Neuronal stem cell (in vitro differentiated cells): Measurements from ENCODE around the gene B3GNT5.
A peak's percentile ranks its signal among the peaks of the same experiment; 100 is the strongest.

Experiments
- DNase-seq: peaks from one replicate; pipeline ENCODE4 v3.0.0-alpha.2; 2013; ENCODE audit warnings: low spot score
- H2AFZ ChIP-seq: one replicate; pipeline ENCODE4 v1.6.1; 2013; ENCODE audit warnings: mild to moderate bottlenecking, low read length, inconsistent platforms
- H2AK5ac ChIP-seq: 2 replicates; pipeline ENCODE4 v1.6.1; 2013; ENCODE audit warnings: low read depth, mild to moderate bottlenecking, inconsistent platforms, low read length, moderate library complexity, mixed read lengths
- H2BK120ac ChIP-seq: 2 replicates; pipeline ENCODE4 v1.6.1; 2013; ENCODE audit warnings: low read depth, mild to moderate bottlenecking, inconsistent platforms, low read length, moderate library complexity, mixed read lengths
- H2BK12ac ChIP-seq: one replicate; pipeline ENCODE4 v1.6.1; 2013; ENCODE audit warnings: low read length, inconsistent platforms
- H2BK15ac ChIP-seq: 2 replicates; pipeline ENCODE4 v1.6.1; 2013; ENCODE audit warnings: mild to moderate bottlenecking, low read length, inconsistent platforms, mixed read lengths
- H2BK5ac ChIP-seq: one replicate; pipeline ENCODE4 v1.6.1; 2013; ENCODE audit warnings: inconsistent platforms, mild to moderate bottlenecking, low read length, moderate library complexity
- H3K14ac ChIP-seq: one replicate; pipeline ENCODE4 v1.6.1; 2013; ENCODE audit warnings: low read length, inconsistent platforms
- H3K18ac ChIP-seq: 2 replicates; pipeline ENCODE4 v1.6.1; 2013; ENCODE audit warnings: low read length, inconsistent platforms
- H3K23ac ChIP-seq: 2 replicates; pipeline ENCODE4 v1.6.1; 2013; ENCODE audit warnings: low read depth, mild to moderate bottlenecking, mixed read lengths, low read length, inconsistent platforms; ENCODE audit not compliant: poor library complexity
- H3K27ac ChIP-seq: replicated peaks from 3 replicates; pipeline ENCODE4 v1.5.1; 2013; ENCODE audit warnings: low read length, inconsistent platforms
- H3K27me3 ChIP-seq, 3 experiments: 2 replicates each; pipeline ENCODE4 v1.6.1; 2013; ENCODE audit warnings: low read length in 3 of 3, mild to moderate bottlenecking in 2 of 3, inconsistent platforms in 1 of 3, low read depth in 1 of 3, mixed read lengths in 1 of 3, moderate library complexity in 1 of 3; ENCODE audit not compliant: control insufficient read depth in 3 of 3, insufficient read depth in 3 of 3
- H3K36me3 ChIP-seq, 2 donors: replicated peaks in 1 of 2; 2 replicates each; pipeline ENCODE4 v1.6.1; 2013; ENCODE audit warnings: low read length in 2 of 2; ENCODE audit not compliant: control insufficient read depth in 2 of 2, insufficient read depth in 2 of 2
- H3K4ac ChIP-seq: 2 replicates; pipeline ENCODE4 v1.6.1; 2013; ENCODE audit warnings: inconsistent platforms, mild to moderate bottlenecking, low read length, moderate library complexity
- H3K4me1 ChIP-seq, 2 donors: 1 replicate in 1 of 2; 2 replicates in 1 of 2; pipeline ENCODE4 v1.6.1; 2013; ENCODE audit warnings: low read length in 2 of 2, low read depth in 1 of 2; ENCODE audit not compliant: control insufficient read depth in 2 of 2, insufficient read depth in 1 of 2
- H3K4me2 ChIP-seq: one replicate; pipeline ENCODE4 v1.6.1; 2013; ENCODE audit warnings: mild to moderate bottlenecking, low read length, inconsistent platforms; ENCODE audit not compliant: insufficient read depth, poor library complexity, severe bottlenecking
- H3K4me3 ChIP-seq, 2 donors: 2 replicates each; pipeline ENCODE4 v1.5.1; 2013; ENCODE audit warnings: low read length in 2 of 2, mild to moderate bottlenecking in 2 of 2, inconsistent platforms in 1 of 2, moderate library complexity in 1 of 2
- H3K79me1 ChIP-seq: one replicate; pipeline ENCODE4 v1.6.1; 2013; ENCODE audit warnings: low read depth, mild to moderate bottlenecking, inconsistent platforms, low read length, moderate library complexity
- H3K9ac ChIP-seq: one replicate; pipeline ENCODE4 v1.6.1; 2013; ENCODE audit warnings: mild to moderate bottlenecking, low read depth, low read length, inconsistent platforms; ENCODE audit not compliant: poor library complexity
- H3K9me3 ChIP-seq, 2 donors: replicated peaks in 1 of 2; 2 replicates each; pipeline versions ENCODE3 to v1.6.1; 2013; ENCODE audit warnings: low read length in 2 of 2, mild to moderate bottlenecking in 2 of 2, inconsistent platforms in 1 of 2, low read depth in 1 of 2, mixed read lengths in 1 of 2, moderate library complexity in 1 of 2; ENCODE audit not compliant: control insufficient read depth in 2 of 2, insufficient read depth in 1 of 2
- H4K8ac ChIP-seq: one replicate; pipeline ENCODE4 v1.6.1; 2013; ENCODE audit warnings: low read depth, mild to moderate bottlenecking, inconsistent platforms, low read length, moderate library complexity
- H4K91ac ChIP-seq: one replicate; pipeline ENCODE4 v1.6.1; 2013; ENCODE audit warnings: low read length, low read depth, mild to moderate bottlenecking, inconsistent platforms; ENCODE audit not compliant: poor library complexity
- WGBS, 2 donors: extraction: QIAGEN DNeasy Blood & Tissue Kit; methylation state at CpG; one replicate each; pipeline ENCODE4 v1.1.7; 2013; ENCODE audit warnings: missing lambda C conversion rate in 2 of 2, mixed read lengths in 1 of 2; ENCODE audit not compliant: insufficient read length in 2 of 2, insufficient replicate concordance in 1 of 2; ENCODE audit errors: extremely low coverage in 2 of 2; 5-methylcytosine and 5-hydroxymethylcytosine counted together

The B3GNT5 gene

DNA sequence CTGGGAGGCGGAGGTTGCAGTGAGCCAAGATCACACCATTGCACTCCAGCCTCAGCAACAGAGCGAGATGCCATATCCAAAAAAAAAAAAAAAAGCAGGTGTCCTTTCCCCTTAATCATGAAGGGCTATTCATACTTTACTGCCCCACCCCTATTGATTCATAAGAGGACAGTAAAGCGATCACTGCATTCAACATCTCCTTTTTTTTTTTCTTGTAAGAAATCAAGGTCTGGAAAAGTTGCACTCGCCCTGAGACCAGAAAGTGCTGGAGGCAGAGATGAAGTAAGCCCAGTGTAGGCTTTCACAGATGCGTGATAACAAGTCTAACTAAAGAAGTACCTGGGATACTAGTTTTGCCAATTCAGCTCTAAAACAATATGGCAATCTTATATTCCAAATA lies 24.2 kb downstream of the B3GNT5 start:
- Histone ChIP-seq H3K14ac (no peak overlapping the region), H3K27ac (no peak overlapping the region), H2AK5ac (no peak overlapping the region), H3K36me3 (peaks cover 0 to 17% of the 10 kb centered on the region in 2 donors), H3K4ac (no peak overlapping the region), H4K91ac (no peak overlapping the region), H2BK120ac (no peak overlapping the region), H2AFZ (no peak overlapping the region), H3K4me1 (no peaks in the 10 kb centered on the region), H4K8ac (no peak overlapping the region), H3K18ac (no peak overlapping the region), H3K23ac (no peak overlapping the region), H3K9me3 (no peaks in the 10 kb centered on the region), H2BK12ac (no peak overlapping the region), H2BK5ac (no peak overlapping the region), H2BK15ac (no peak overlapping the region), H3K9ac (no peak overlapping the region), H3K79me1 (no peaks in the 10 kb centered on the region), H3K27me3 (no peaks in the 10 kb centered on the region), H3K4me3 (no peak overlapping the region), H3K4me2 (no peak overlapping the region)
- WGBS, 2 donors = no CpG with 5 or more reads among the region's 5 CpGs
- DNase-seq = no peak

DNA sequence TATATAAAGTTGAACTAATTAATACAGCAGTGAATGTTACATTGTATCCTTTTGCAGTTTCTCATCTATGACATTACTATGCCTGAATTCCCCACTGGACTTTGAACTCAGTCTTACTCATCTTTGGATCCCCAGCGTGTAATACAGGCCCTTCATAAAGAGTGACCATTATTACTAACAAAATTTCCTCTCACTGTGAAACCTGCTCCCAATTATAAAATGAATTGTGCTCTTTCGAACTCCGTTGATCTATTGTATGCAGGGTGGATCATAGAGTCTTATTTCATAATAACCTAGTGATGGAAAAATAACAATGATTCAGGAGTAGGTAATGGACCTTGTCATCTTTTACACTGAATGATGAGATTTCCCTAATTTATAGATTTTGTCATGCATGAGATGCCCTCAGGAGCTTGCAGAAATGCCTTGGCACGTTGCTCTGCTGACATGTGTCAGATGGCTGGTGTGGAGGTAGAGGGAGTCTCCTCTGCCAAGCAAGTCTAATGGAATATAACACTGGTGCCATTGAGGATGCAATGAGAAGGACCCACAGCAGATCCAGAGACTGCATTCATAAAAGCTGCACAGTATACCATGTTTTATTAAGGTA lies 25.5 kb downstream of the B3GNT5 start:
- no peaks in the 10 kb centered on the region for H3K27me3 ChIP-seq
- H2BK5ac ChIP-seq = no peak overlapping the region
- no peaks in the 10 kb centered on the region for H3K9me3 ChIP-seq
- H2BK120ac ChIP-seq = no peak overlapping the region
- no peak overlapping the region for H2BK12ac ChIP-seq
- H2AFZ ChIP-seq = no peak overlapping the region
- H3K4me3 ChIP-seq = no peak overlapping the region
- WGBS, 2 donors = no CpG with 5 or more reads among the region's 4 CpGs
- no peak overlapping the region for H3K14ac ChIP-seq
- no peak overlapping the region for H3K27ac ChIP-seq
- DNase-seq = no peak
- H3K18ac ChIP-seq = no peak overlapping the region
- H3K4ac ChIP-seq = no peak overlapping the region
- H2BK15ac ChIP-seq = no peak overlapping the region
- H3K79me1 ChIP-seq = no peaks in the 10 kb centered on the region
- H3K9ac ChIP-seq = peak overlapping the region; percentile 54
- H3K4me2 ChIP-seq = no peak overlapping the region
- no peak overlapping the region for H3K23ac ChIP-seq
- H2AK5ac ChIP-seq = no peak overlapping the region
- H3K4me1 ChIP-seq = no peaks in the 10 kb centered on the region
- no peak overlapping the region for H4K8ac ChIP-seq
- no peak overlapping the region for H4K91ac ChIP-seq
- H3K36me3 ChIP-seq = peaks cover 0 to 5% of the 10 kb centered on the region in 2 donors

DNA sequence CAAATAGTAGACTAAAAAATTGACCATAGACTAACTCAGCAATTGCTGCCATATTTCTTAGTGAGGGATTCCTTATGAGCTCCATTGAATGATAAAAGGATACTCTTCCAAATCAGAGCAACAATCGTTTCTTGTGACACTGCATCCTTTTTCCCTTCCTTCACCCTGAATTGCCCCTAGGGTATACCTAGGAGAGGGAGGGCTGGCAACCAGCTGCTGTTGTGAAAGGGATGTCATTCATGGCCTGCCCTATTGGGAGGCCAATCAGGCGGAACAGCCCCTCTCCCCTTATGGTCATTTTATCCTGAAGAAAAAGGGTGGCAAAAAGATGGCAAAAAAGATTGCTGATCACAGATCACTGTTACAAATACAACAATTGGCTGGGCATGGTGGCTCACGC lies 26.3 kb downstream of the B3GNT5 start:
- Histone ChIP-seq H4K8ac (no peak overlapping the region), H2BK15ac (no peak overlapping the region), H3K4me1 (no peaks in the 10 kb centered on the region), H3K27ac (no peak overlapping the region), H3K18ac (no peak overlapping the region), H3K4me2 (no peak overlapping the region), H2AK5ac (no peak overlapping the region), H2BK12ac (no peak overlapping the region), H2AFZ (no peak overlapping the region), H3K4me3 (no peak overlapping the region), H3K14ac (no peak overlapping the region), H3K9me3 (no peaks in the 10 kb centered on the region), H4K91ac (no peak overlapping the region), H2BK120ac (no peak overlapping the region), H3K4ac (no peak overlapping the region), H2BK5ac (no peak overlapping the region), H3K9ac (no peak overlapping the region), H3K27me3 (no peaks in the 10 kb centered on the region), H3K23ac (no peak overlapping the region), H3K79me1 (no peaks in the 10 kb centered on the region), H3K36me3 (no peaks in the 10 kb centered on the region)
- no CpG with 5 or more reads among the region's 3 CpGs for WGBS, 2 donors
- no peak for DNase-seq

DNA sequence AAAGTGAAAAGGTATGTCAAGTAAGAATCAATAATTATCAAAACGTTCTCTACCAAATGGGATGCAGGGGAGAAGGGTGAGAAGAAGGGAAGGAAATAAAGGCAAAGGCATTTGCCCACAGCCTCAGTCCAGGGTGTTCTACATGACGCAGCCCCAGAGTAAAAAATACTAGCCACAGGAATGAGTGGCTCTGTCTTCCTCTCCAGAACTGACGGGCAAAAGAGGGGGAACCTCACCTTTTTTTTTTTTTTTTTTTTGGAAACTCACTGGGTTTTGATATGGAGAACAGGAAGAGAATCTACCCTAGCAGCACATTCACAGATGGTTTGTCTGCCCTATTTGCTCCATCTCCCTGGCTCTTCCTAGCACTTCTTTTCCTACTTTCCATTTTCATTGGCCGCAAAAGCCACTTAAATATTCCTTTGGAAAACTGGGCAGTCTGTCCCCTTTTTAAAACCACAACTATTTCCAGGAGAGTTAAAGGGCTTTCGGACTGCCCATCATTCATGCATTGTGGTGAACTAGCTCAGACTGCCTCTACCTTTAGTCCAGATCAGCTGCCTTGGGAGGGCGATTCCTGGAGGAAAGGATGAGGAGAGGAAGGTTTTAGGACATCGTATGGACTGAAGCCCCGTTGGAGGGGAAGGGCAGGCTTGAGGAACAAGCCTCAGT lies 28.2 kb downstream of the B3GNT5 start:
- H3K27ac ChIP-seq = no peak overlapping the region
- no peaks in the 10 kb centered on the region for H3K4me1 ChIP-seq
- no peak overlapping the region for H4K8ac ChIP-seq
- no peak overlapping the region for H3K9ac ChIP-seq
- no peaks in the 10 kb centered on the region for H3K27me3 ChIP-seq
- no peak overlapping the region for H3K4ac ChIP-seq
- H2BK15ac ChIP-seq = no peak overlapping the region
- H2BK12ac ChIP-seq = no peak overlapping the region
- H3K4me3 ChIP-seq = no peak overlapping the region
- no peak overlapping the region for H2BK5ac ChIP-seq
- no peak overlapping the region for H3K14ac ChIP-seq
- H2AK5ac ChIP-seq = no peak overlapping the region
- no peak overlapping the region for H3K18ac ChIP-seq
- no peak overlapping the region for H3K4me2 ChIP-seq
- no peaks in the 10 kb centered on the region for H3K9me3 ChIP-seq
- no peak overlapping the region for H3K23ac ChIP-seq
- DNase-seq = no peak
- H4K91ac ChIP-seq = no peak overlapping the region
- H3K36me3 ChIP-seq = no peaks in the 10 kb centered on the region
- no peaks in the 10 kb centered on the region for H3K79me1 ChIP-seq
- WGBS, 2 donors = no CpG with 5 or more reads among the region's 8 CpGs
- no peak overlapping the region for H2AFZ ChIP-seq
- no peak overlapping the region for H2BK120ac ChIP-seq
